ENCODE results near the gene TMCO6. TPM values are rescaled to one million over a fixed set of nuclear protein-coding genes. Genes with fewer than 3 reads are reported as not detected.
"Not testable (repeated sequence)": the region's sequence is repeated elsewhere in the genome, so short reads cannot be mapped to it uniquely, and the experiment has no call there.

Gene TMCO6
- total RNA-seq, 4 donors from 2014 or later = 21.9 to 90.9 (median 42.2) TPM

- no peak for TF ChIP-seq POLR2A (IDR thresholded peaks at IDR 0.05)
- TF ChIP-seq, protein P1, sequence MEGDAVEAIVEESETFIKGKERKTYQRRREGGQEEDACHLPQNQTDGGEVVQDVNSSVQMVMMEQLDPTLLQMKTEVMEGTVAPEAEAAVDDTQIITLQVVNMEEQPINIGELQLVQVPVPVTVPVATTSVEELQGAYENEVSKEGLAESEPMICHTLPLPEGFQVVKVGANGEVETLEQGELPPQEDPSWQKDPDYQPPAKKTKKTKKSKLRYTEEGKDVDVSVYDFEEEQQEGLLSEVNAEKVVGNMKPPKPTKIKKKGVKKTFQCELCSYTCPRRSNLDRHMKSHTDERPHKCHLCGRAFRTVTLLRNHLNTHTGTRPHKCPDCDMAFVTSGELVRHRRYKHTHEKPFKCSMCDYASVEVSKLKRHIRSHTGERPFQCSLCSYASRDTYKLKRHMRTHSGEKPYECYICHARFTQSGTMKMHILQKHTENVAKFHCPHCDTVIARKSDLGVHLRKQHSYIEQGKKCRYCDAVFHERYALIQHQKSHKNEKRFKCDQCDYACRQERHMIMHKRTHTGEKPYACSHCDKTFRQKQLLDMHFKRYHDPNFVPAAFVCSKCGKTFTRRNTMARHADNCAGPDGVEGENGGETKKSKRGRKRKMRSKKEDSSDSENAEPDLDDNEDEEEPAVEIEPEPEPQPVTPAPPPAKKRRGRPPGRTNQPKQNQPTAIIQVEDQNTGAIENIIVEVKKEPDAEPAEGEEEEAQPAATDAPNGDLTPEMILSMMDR (IDR thresholded peaks at IDR 0.05) = no peak
- no peak overlapping the region for H3K4me3 ChIP-seq
- H3K4me1 ChIP-seq = peaks cover 0 to 22% (median 0%) of the 10 kb centered on the region in 4 donors
- no peaks in the 10 kb centered on the region for H3K9me3 ChIP-seq
- H3K36me3 ChIP-seq = peaks cover 0 to 5% (median 0%) of the 10 kb centered on the region in 3 donors
- DNase-seq = no peak
- H3K27ac ChIP-seq = no peak overlapping the region
- H3K27me3 ChIP-seq = no peaks in the 10 kb centered on the region
These were observed 1.7 kb upstream of the TMCO6 start for GRCh38 chr5:140637371-140638100.

GRCh38 chr5:140638898-140639147 is 428 bp upstream of the TMCO6 start:
- not testable (repeated sequence) for H3K27me3 ChIP-seq, H3K9me3 ChIP-seq, DNase-seq
- peak overlapping the region; percentile 67 to 79 (median 69) for H3K4me3 ChIP-seq
- peak overlapping the region; percentile 83 to 89 (median 85) for H3K27ac ChIP-seq
- H3K36me3 ChIP-seq = peaks cover 0 to 18% (median 0%) of the 10 kb centered on the region in 3 donors
- peaks cover 0 to 14% (median 0%) of the 10 kb centered on the region in 4 donors for H3K4me1 ChIP-seq

- no peak overlapping the region for H3K27ac ChIP-seq
- no peak overlapping the region for H3K4me3 ChIP-seq
- H3K9me3 ChIP-seq = no peaks in the 10 kb centered on the region
- H3K4me1 ChIP-seq = peaks cover 0 to 23% (median 3%) of the 10 kb centered on the region in 4 donors
- H3K27me3 ChIP-seq = no peaks in the 10 kb centered on the region
- peaks cover 0 to 36% (median 0%) of the 10 kb centered on the region in 3 donors for H3K36me3 ChIP-seq
- TF ChIP-seq POLR2A (IDR thresholded peaks at IDR 0.05) = no peak
- TF ChIP-seq, protein P1 (IDR thresholded peaks at IDR 0.05) = no peak
- no peak for DNase-seq
These were observed 2.5 kb downstream of the TMCO6 start for GRCh38 chr5:140641716-140642115.

GRCh38 chr5:140642718-140643117 is 3.5 kb downstream of the TMCO6 start:
- peaks cover 0 to 36% (median 0%) of the 10 kb centered on the region in 3 donors for H3K36me3 ChIP-seq
- H3K9me3 ChIP-seq = no peaks in the 10 kb centered on the region
- H3K27me3 ChIP-seq = no peaks in the 10 kb centered on the region
- no peak for DNase-seq
- no peak overlapping the region for H3K27ac ChIP-seq
- no peak overlapping the region for H3K4me3 ChIP-seq
- TF ChIP-seq, protein P1 (IDR thresholded peaks at IDR 0.05) = no peak
- TF ChIP-seq POLR2A (IDR thresholded peaks at IDR 0.05) = no peak
- H3K4me1 ChIP-seq = peaks cover 0 to 25% (median 4%) of the 10 kb centered on the region in 4 donors

DNA sequence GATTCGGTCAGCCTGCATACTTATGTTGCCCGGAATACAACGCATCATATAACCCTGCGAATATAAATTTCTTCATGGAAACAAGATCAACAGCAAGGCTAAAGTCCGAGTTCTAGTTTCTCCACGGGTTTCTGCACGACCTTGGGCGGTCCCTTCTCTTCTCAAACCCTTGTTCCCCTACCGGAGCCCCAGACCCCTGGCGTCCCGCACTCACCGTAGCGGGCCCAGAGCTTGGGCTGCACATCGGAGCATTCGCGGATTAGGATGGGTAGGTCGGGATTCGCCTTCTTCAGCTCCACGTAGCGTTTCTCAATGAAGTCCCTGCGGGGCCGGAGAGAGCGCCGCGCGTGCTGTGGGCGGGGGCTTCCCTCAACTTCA is 7.8 kb downstream of the TMCO6 start:
- TF ChIP-seq, protein P1 (IDR thresholded peaks at IDR 0.05) = no peak
- no peak for TF ChIP-seq POLR2A (IDR thresholded peaks at IDR 0.05)
- Histone ChIP-seq H3K9me3 (no peaks in the 10 kb centered on the region), H3K27ac (peak overlapping the region; percentile 79 to 86 (median 84)), H3K27me3 (no peaks in the 10 kb centered on the region), H3K4me3 (peak overlapping the region; percentile 61 to 88 (median 84)), H3K4me1 (peaks cover 0 to 20% (median 9%) of the 10 kb centered on the region in 4 donors), H3K36me3 (peaks cover 0 to 66% (median 0%) of the 10 kb centered on the region in 3 donors)
- DNase-seq = no peak

DNA sequence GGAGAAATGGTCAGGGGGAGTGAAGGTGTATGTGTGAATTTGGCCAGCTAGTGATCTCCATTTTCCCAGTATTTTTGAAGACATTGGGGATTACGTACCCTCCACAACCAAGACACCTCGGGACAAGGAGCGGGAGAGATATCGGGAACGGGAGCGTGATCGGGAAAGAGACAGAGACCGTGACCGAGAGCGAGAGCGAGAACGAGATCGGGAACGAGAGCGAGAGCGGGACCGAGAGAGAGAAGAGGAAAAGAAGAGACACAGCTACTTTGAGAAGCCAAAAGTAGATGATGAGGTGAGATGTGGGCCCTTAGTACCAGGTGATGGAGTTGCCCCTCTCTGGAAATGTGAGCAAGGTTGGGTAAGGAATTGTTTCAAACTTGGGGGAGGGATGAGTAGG is 19.6 kb downstream of the TMCO6 start:
- H3K4me3 ChIP-seq = no peak overlapping the region
- no peaks in the 10 kb centered on the region for H3K27me3 ChIP-seq
- peaks cover 0 to 5% (median 0%) of the 10 kb centered on the region in 4 donors for H3K4me1 ChIP-seq
- no peak for DNase-seq
- no peaks in the 10 kb centered on the region for H3K9me3 ChIP-seq
- H3K27ac ChIP-seq = no peak overlapping the region
- TF ChIP-seq, protein P1 (IDR thresholded peaks at IDR 0.05) = no peak
- TF ChIP-seq POLR2A (IDR thresholded peaks at IDR 0.05) = no peak
- H3K36me3 ChIP-seq = peaks cover 0 to 92% (median 3%) of the 10 kb centered on the region in 3 donors

- not testable (repeated sequence) for H3K9me3 ChIP-seq, H3K27ac ChIP-seq, H3K27me3 ChIP-seq, H3K4me3 ChIP-seq, DNase-seq
- Histone ChIP-seq H3K4me1 (peaks cover 0 to 10% (median under 1%) of the 10 kb centered on the region in 4 donors), H3K36me3 (peaks cover 0 to 77% (median 3%) of the 10 kb centered on the region in 3 donors)
These were observed 21.1 kb downstream of the TMCO6 start for GRCh38 chr5:140660371-140660770.

Data from Peyer's patch (tissue), 4 donors.